GM12878 (cell line): ENCODE measurements around the gene NAT14. TPM values are rescaled to one million over a fixed set of nuclear protein-coding genes. Genes with fewer than 3 reads are reported as not detected.

Source experiments
- ATAC-seq: fragments of 200-7000 bp; cut with Tn5 transposase; 3 replicates; pipeline ENCODE4 v1.9.1; 2020; ENCODE audit warnings: mild to moderate bottlenecking, moderate library complexity
- BruUV-seq: library from RNA; stranded (reverse); fragments of 400-500 nt; replicated peaks from 2 replicates; lab custom pipeline; 2021; lab: Mats Ljungman, UMichigan
- CTCF ChIA-PET: fragments of 300-600 bp; sonication (Branson Sonifier 250); formaldehyde crosslinking; extraction: SDS; loops from one replicate; lab custom pipeline; 2021; ENCODE audit warnings: inconsistent platforms; lab: Yijun Ruan, JAX
- POLR2A ChIA-PET: fragments of 350-600 bp; formaldehyde crosslinking; extraction: SDS; loops from one replicate; lab custom pipeline; 2021; ENCODE audit warnings: inconsistent platforms; lab: Charles Lee
- RAD21 ChIA-PET: fragments of 300-600 bp; sonication (Branson Sonifier 250); formaldehyde crosslinking; loops from one replicate; lab custom pipeline; 2023; ENCODE audit warnings: antibody characterized with exemption; ENCODE audit not compliant: unreplicated experiment; lab: Charles Lee
- SMC1A ChIA-PET: fragments of 300-600 bp; sonication (Branson Sonifier 250); formaldehyde crosslinking; loops from one replicate; lab custom pipeline; 2023; ENCODE audit not compliant: unreplicated experiment, uncharacterized antibody; lab: Charles Lee
- DNase-seq: peaks from one replicate; pipeline ENCODE4 v3.0.0-alpha.2; 2011; ENCODE audit warnings: low read depth, low spot score
- FAIRE-seq: peaks from 3 replicates; lab custom pipeline; 2011; peaks lifted over from hg19 to GRCh38; lab: Jason Lieb, UNC
- H2AFZ ChIP-seq: 2 replicates; pipeline ENCODE4 v1.6.0; 2011; ENCODE audit warnings: low read depth, low read length, control low read depth; ENCODE audit not compliant: control insufficient read depth
- H3K27ac ChIP-seq: 2 replicates; pipeline ENCODE4 v1.5.1; 2011; ENCODE audit warnings: control low read depth; ENCODE audit not compliant: control insufficient read depth, insufficient read depth
- H3K27me3 ChIP-seq, 2 experiments: replicated peaks in 1 of 2; 2 replicates each; pipeline versions ENCODE4 v1.6.0 to v1.6.1; 2011; ENCODE audit warnings: low read length in 1 of 2; ENCODE audit not compliant: control insufficient read depth in 2 of 2, insufficient read depth in 2 of 2
- H3K36me3 ChIP-seq, 2 experiments: 2 replicates each; pipeline ENCODE4 v1.5.1; 2011; ENCODE audit warnings: low read length in 1 of 2; ENCODE audit not compliant: control insufficient read depth in 2 of 2, insufficient read depth in 2 of 2
- H3K4me1 ChIP-seq: 2 replicates; pipeline ENCODE4 v1.6.1; 2011; ENCODE audit warnings: mild to moderate bottlenecking, low read length, moderate library complexity, mixed read lengths; ENCODE audit not compliant: control insufficient read depth, insufficient read depth
- H3K4me2 ChIP-seq: 2 replicates; pipeline ENCODE4 v1.6.0; 2011; ENCODE audit warnings: control low read depth; ENCODE audit not compliant: control insufficient read depth, insufficient read depth
- H3K4me3 ChIP-seq: fragments of 200-600 bp; sonication (generic); 2 replicates; pipeline ENCODE4 v1.5.1; 2016
- H3K79me2 ChIP-seq: 2 replicates; pipeline ENCODE4 v1.6.0; 2011; ENCODE audit warnings: low read length; ENCODE audit not compliant: control insufficient read depth, insufficient read depth
- H3K9ac ChIP-seq: 2 replicates; pipeline ENCODE4 v1.8.0; 2011; ENCODE audit warnings: low read length, control low read depth, mixed read lengths; ENCODE audit not compliant: control insufficient read depth, insufficient read depth
- H3K9me3 ChIP-seq: replicated peaks from 3 replicates; pipeline ENCODE4 v1.5.1; 2011; ENCODE audit warnings: mild to moderate bottlenecking, low read length; ENCODE audit not compliant: control insufficient read depth, insufficient read depth
- H4K20me1 ChIP-seq: 2 replicates; pipeline ENCODE4 v1.6.0; 2011; ENCODE audit not compliant: control insufficient read depth, insufficient read depth
- ATF2 ChIP-seq: IDR thresholded peaks from 2 replicates; pipeline ENCODE4 v1.6.1; 2012; ENCODE audit warnings: low read length, inconsistent platforms
- CBX5 ChIP-seq: sonication (generic); IDR thresholded peaks from 2 replicates; pipeline ENCODE4 v1.6.1; 2016; ENCODE audit warnings: low read depth, moderate library complexity, mild to moderate bottlenecking, inconsistent platforms
- CEBPB ChIP-seq, 2 experiments: fragments of 150-350 bp in 1 of 2; IDR thresholded peaks; 2 replicates each; pipeline ENCODE4 v1.6.1; 2012 to 2014; ENCODE audit warnings: low read depth in 2 of 2, low read length in 2 of 2, borderline replicate concordance in 1 of 2, inconsistent platforms in 1 of 2
- HDAC6 ChIP-seq: fragments of 200-600 bp; sonication (generic); IDR thresholded peaks from one replicate; pipeline ENCODE4 v1.8.0; 2017; ENCODE audit warnings: antibody characterized with exemption; ENCODE audit not compliant: unreplicated experiment
- NFYA ChIP-seq: IDR thresholded peaks from 2 replicates; pipeline ENCODE4 v1.6.1; 2011; ENCODE audit warnings: low read depth, mild to moderate bottlenecking, low read length, improper control_type of control experiment, borderline replicate concordance
- POLR2AphosphoS5 ChIP-seq: IDR thresholded peaks from 2 replicates; pipeline ENCODE4 v1.6.1; 2011; ENCODE audit warnings: mild to moderate bottlenecking, low read length, inconsistent platforms
- SP1 ChIP-seq: IDR thresholded peaks from one replicate; pipeline ENCODE4 v1.6.1; 2011; ENCODE audit warnings: low read depth, low read length
- SUPT20H ChIP-seq: IDR thresholded peaks from 2 replicates; pipeline ENCODE4 v1.6.1; 2011; ENCODE audit warnings: low read depth, mild to moderate bottlenecking, low read length, moderate library complexity, borderline replicate concordance; ENCODE audit not compliant: control insufficient read depth
- ZNF274 ChIP-seq: IDR thresholded peaks from one replicate; pipeline ENCODE4 v1.8.0; 2011; ENCODE audit not compliant: insufficient read length, insufficient read depth
- WGBS: methylation state at CpG from one replicate; pipeline ENCODE4 v1.1.6; 2016; ENCODE audit warnings: low lambda C conversion rate; ENCODE audit not compliant: insufficient replicate concordance, insufficient coverage; ENCODE audit errors: missing lambda C conversion rate; 5-methylcytosine and 5-hydroxymethylcytosine counted together
- in situ Hi-C: fragments of 300-500 bp; cut with MboI; formaldehyde crosslinking; loops from 9 replicates; pipeline ENCODE4 v1.14.3; 2018; ENCODE audit warnings: mixed read lengths
- intact Hi-C: fragments of 100-400 bp; cut with micrococcal nuclease; formaldehyde crosslinking; loops from one replicate; pipeline ENCODE4 v1.14.2; 2022; ENCODE audit not compliant: unreplicated experiment
- polyA plus RNA-seq, 11 experiments: library from polyadenylated mRNA; depleted of rRNA in 4 of 11; unstranded in 6 of 11; stranded (reverse) in 5 of 11; fragments of >200 nt; fragmentation: Nextera tagmentation in 4 of 11; fragmentation: Illumina TruSeq in 1 of 11; extraction: Ambion mirVana in 4 of 11; extraction: Trizol in 1 of 11; gene quantifications; 1 replicate in 1 of 11; 2 replicates in 10 of 11; pipeline versions ENCODE4 v1.2.1 to v1.2.3, GENCODE V29; 2011 to 2016; ENCODE audit warnings: inconsistent platforms in 2 of 11, missing spikeins in 2 of 11, low read depth in 1 of 11
- total RNA-seq, 4 experiments: library from RNA; depleted of rRNA in 3 of 4; stranded (reverse); fragments of >200 nt in 3 of 4; fragmentation: Illumina TruSeq in 1 of 4; extraction: Trizol in 1 of 4; gene quantifications; 2 replicates each; pipeline versions ENCODE4 v1.2.1 to v1.2.3, GENCODE V29; 2013 to 2021
- TF ChIP-seq, protein P1 (sequence below): IDR thresholded peaks from 2 replicates; pipeline ENCODE4 v1.6.1; 2012; ENCODE audit warnings: low read depth, low read length, improper control_type of control experiment

NAT14 gene
- total and polyA plus RNA-seq, 10 of the 15 experiments (the other 5 are each of a cell fraction or from before 2014, with no cell fraction given): 0.87 to 23.6 (median 9.7) TPM

- ATAC-seq: no peak
- 51% methylated on average over 13 of the region's 16 CpGs for WGBS
- ChIA-PET CTCF (no interaction called here), POLR2A (no interaction called here), SMC1A (no interaction called here), RAD21 (no interaction called here)
- Histone ChIP-seq H3K27me3 (no peaks in the 10 kb centered on the region; a peak in 2 of 4 replicates), H3K9ac (no peak overlapping the region), H3K4me3 (no peak overlapping the region), H4K20me1 (peaks cover 4% of the 10 kb centered on the region; the same call in 1 of the 2 replicates), H3K27ac (no peak overlapping the region), H3K36me3 (peaks cover 0 to 3% of the 10 kb centered on the region in 2 experiments; a peak in 2 of 4 replicates), H3K9me3 (no peaks in the 10 kb centered on the region), H3K4me2 (no peak overlapping the region), H3K4me1 (no peaks in the 10 kb centered on the region), H3K79me2 (no peaks in the 10 kb centered on the region), H2AFZ (no peak overlapping the region)
- intact Hi-C loops (no loop called here), in situ Hi-C loops (no loop called here)
- DNase-seq: no peak
- FAIRE-seq: no peak
- TF ChIP-seq CEBPB (IDR thresholded peaks at IDR 0.05; ENCODE audit: borderline replicate concordance in 1 of 2, low read depth in 2 of 2, low read length in 2 of 2) (no peak), NFYA (no peak), ATF2 (no peak), ZNF274 (no peak), HDAC6 (no peak), SP1 (no peak), POLR2AphosphoS5 (no peak), CBX5 (no peak), SUPT20H (no peak)
- TF ChIP-seq, protein P1, sequence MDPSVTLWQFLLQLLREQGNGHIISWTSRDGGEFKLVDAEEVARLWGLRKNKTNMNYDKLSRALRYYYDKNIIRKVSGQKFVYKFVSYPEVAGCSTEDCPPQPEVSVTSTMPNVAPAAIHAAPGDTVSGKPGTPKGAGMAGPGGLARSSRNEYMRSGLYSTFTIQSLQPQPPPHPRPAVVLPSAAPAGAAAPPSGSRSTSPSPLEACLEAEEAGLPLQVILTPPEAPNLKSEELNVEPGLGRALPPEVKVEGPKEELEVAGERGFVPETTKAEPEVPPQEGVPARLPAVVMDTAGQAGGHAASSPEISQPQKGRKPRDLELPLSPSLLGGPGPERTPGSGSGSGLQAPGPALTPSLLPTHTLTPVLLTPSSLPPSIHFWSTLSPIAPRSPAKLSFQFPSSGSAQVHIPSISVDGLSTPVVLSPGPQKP: no peak
- no TSS peak for BruUV-seq
Measured at GRCh38 chr19:55449469-55449868, 35.5 kb upstream of the NAT14 start.
